GM23338 (cell line): Measurements from ENCODE around the gene RYR3. TPM values are rescaled to one million over a fixed set of nuclear protein-coding genes. Genes with fewer than 3 reads are reported as not detected.

ENCODE experiments used
- ATAC-seq: fragments of 200-7000 bp; cut with Tn5 transposase; 3 replicates; pipeline ENCODE4 v1.9.1; 2020
- DNase-seq: peaks from one replicate; pipeline ENCODE4 v3.0.0-alpha.2; 2015; ENCODE audit warnings: low spot score
- H2AFZ ChIP-seq: fragments of 200-600 bp; sonication (generic); 2 replicates; pipeline ENCODE4 v1.8.0; 2016; ENCODE audit warnings: antibody characterized with exemption, mild to moderate bottlenecking, moderate library complexity
- H3F3A ChIP-seq: fragments of 200-600 bp; sonication (generic); replicated peaks from 2 replicates; pipeline ENCODE4 v1.8.0; 2017; ENCODE audit warnings: antibody characterized with exemption, mixed run types, low read depth
- H3K27ac ChIP-seq: fragments of 200-600 bp; sonication (generic); 2 replicates; pipeline ENCODE4 v1.6.1; 2016; ENCODE audit warnings: low read depth
- H3K27me3 ChIP-seq: fragments of 200-600 bp; sonication (generic); 2 replicates; pipeline ENCODE4 v1.8.0; 2016; ENCODE audit warnings: mild to moderate bottlenecking, mixed run types, moderate library complexity; ENCODE audit not compliant: insufficient read depth
- H3K36me3 ChIP-seq: fragments of 200-600 bp; sonication (generic); 2 replicates; pipeline ENCODE4 v1.8.0; 2016; ENCODE audit warnings: mild to moderate bottlenecking; ENCODE audit not compliant: insufficient read depth
- H3K4me1 ChIP-seq: fragments of 200-600 bp; sonication (generic); 2 replicates; pipeline ENCODE4 v1.8.0; 2016; ENCODE audit warnings: mild to moderate bottlenecking, moderate library complexity; ENCODE audit not compliant: insufficient read depth
- H3K4me2 ChIP-seq: fragments of 200-600 bp; sonication (generic); 2 replicates; pipeline ENCODE4 v1.7.1; 2017; ENCODE audit warnings: mixed run types
- H3K4me3 ChIP-seq: fragments of 200-600 bp; sonication (generic); 2 replicates; pipeline ENCODE4 v1.6.1; 2016; ENCODE audit warnings: mixed run types
- H3K79me2 ChIP-seq: fragments of 200-600 bp; sonication (generic); replicated peaks from 2 replicates; pipeline ENCODE4 v1.8.0; 2017; ENCODE audit warnings: mild to moderate bottlenecking; ENCODE audit not compliant: insufficient read depth
- H3K9me2 ChIP-seq: fragments of 200-600 bp; sonication (generic); 2 replicates; pipeline ENCODE4 v1.8.0; 2017; ENCODE audit not compliant: insufficient read depth
- H4K20me1 ChIP-seq: fragments of 200-600 bp; sonication (generic); replicated peaks from 2 replicates; pipeline ENCODE4 v1.8.0; 2017; ENCODE audit warnings: mild to moderate bottlenecking; ENCODE audit not compliant: insufficient read depth
- H3K27ac Mint-ChIP-seq: 2 replicates; pipeline ENCODE4 v1.8.0; 2020; ENCODE audit warnings: inconsistent platforms, mild to moderate bottlenecking, moderate library complexity, mixed read lengths
- H3K27me3 Mint-ChIP-seq: 3 replicates; pipeline ENCODE4 v1.8.0; 2022; ENCODE audit warnings: low read depth, mild to moderate bottlenecking, moderate library complexity, mixed read lengths, inconsistent platforms; ENCODE audit not compliant: insufficient read depth, poor library complexity
- H3K36me3 Mint-ChIP-seq: 3 replicates; pipeline ENCODE4 v1.8.0; 2021; ENCODE audit warnings: low read depth, mild to moderate bottlenecking, inconsistent platforms, moderate library complexity, mixed read lengths
- H3K4me1 Mint-ChIP-seq: 3 replicates; pipeline ENCODE4 v1.8.0; 2020; ENCODE audit warnings: mild to moderate bottlenecking, inconsistent platforms, mixed read lengths
- H3K4me3 Mint-ChIP-seq: 3 replicates; pipeline ENCODE4 v1.8.0; 2021; ENCODE audit warnings: moderate library complexity, mild to moderate bottlenecking, inconsistent platforms, mixed read lengths
- H3K9me3 Mint-ChIP-seq: 3 replicates; pipeline ENCODE4 v1.8.0; 2020; ENCODE audit warnings: moderate library complexity, mild to moderate bottlenecking, inconsistent platforms, mixed read lengths
- CREB1 ChIP-seq: fragments of 250-450 bp; sonication (Bioruptor Pico); IDR thresholded peaks from 2 replicates; pipeline ENCODE4 v1.5.0; 2020; ENCODE audit warnings: low read depth, mild to moderate bottlenecking, moderate library complexity
- CTCF ChIP-seq, 2 experiments: fragments of 200-600 bp in 1 of 2; sonication (generic) in 1 of 2; conservative IDR thresholded peaks; 2 replicates each; pipeline versions ENCODE4 v1.5.1 to v1.6.1; 2016 to 2017; ENCODE audit warnings: antibody characterized with exemption in 2 of 2, low read depth in 2 of 2, mild to moderate bottlenecking in 2 of 2, moderate library complexity in 1 of 2
- ETS1 ChIP-seq: IDR thresholded peaks from 2 replicates; pipeline ENCODE4 v1.6.1; 2016; ENCODE audit warnings: antibody characterized with exemption
- EZH2 ChIP-seq: fragments of 200-600 bp; sonication (generic); IDR thresholded peaks from one replicate; pipeline ENCODE4 v1.8.0; 2017; ENCODE audit warnings: antibody characterized with exemption, mild to moderate bottlenecking, low read depth; ENCODE audit not compliant: unreplicated experiment
- EZH2phosphoT487 ChIP-seq: fragments of 200-600 bp; sonication (generic); IDR thresholded peaks from one replicate; pipeline ENCODE4 v1.8.1; 2018; ENCODE audit warnings: antibody characterized with exemption; ENCODE audit not compliant: unreplicated experiment
- JUNB ChIP-seq: IDR thresholded peaks from one replicate; pipeline ENCODE4 v1.6.1; 2016; ENCODE audit warnings: antibody characterized with exemption; ENCODE audit not compliant: unreplicated experiment
- NANOG ChIP-seq: IDR thresholded peaks from 2 replicates; pipeline ENCODE4 v1.6.1; 2016; ENCODE audit warnings: antibody characterized with exemption, borderline replicate concordance
- POLR2AphosphoS5 ChIP-seq: IDR thresholded peaks from 2 replicates; pipeline ENCODE4 v1.6.1; 2016; ENCODE audit warnings: antibody characterized with exemption, low read depth
- ZNF114 ChIP-seq: fragments of 250-450 bp; sonication (Bioruptor Pico); IDR thresholded peaks from 2 replicates; pipeline ENCODE4 v1.5.0; 2020; ENCODE audit warnings: mild to moderate bottlenecking, moderate library complexity
- ZNF331 ChIP-seq: fragments of 250-450 bp; sonication (Bioruptor Pico); IDR thresholded peaks from 2 replicates; pipeline ENCODE4 v1.5.0; 2020; ENCODE audit warnings: low read depth, mild to moderate bottlenecking, moderate library complexity
- ZNF462 ChIP-seq: fragments of 250-450 bp; sonication (Bioruptor Pico); IDR thresholded peaks from 2 replicates; pipeline ENCODE4 v1.5.0; 2020; ENCODE audit warnings: mild to moderate bottlenecking, moderate library complexity
- polyA plus RNA-seq: library from polyadenylated mRNA; unstranded; fragments of >200 nt; fragmentation: Nextera tagmentation; extraction: Ambion mirVana; gene quantifications from 2 replicates; pipeline ENCODE4 v1.2.1, GENCODE V29; 2016
- total RNA-seq: library from RNA; depleted of rRNA; stranded (reverse); fragments of >200 nt; shearing (Covaris generic); gene quantifications from 2 replicates; pipeline ENCODE4 v1.2.3, GENCODE V29; 2014

RYR3 gene
- total and polyA plus RNA-seq, 2 experiments from 2014 or later: 1.1 to 1.2 TPM

- Histone ChIP-seq H3K4me1 (peaks cover 3% of the 10 kb centered on the region; the same call in 1 of the 2 replicates), H3K36me3 (no peaks in the 10 kb centered on the region), H3K27ac (no peak overlapping the region), H4K20me1 (no peaks in the 10 kb centered on the region), H3K9me2 (peaks cover 7% of the 10 kb centered on the region; the same call in 1 of the 2 replicates), H3K79me2 (no peaks in the 10 kb centered on the region), H3K27me3 (no peaks in the 10 kb centered on the region), H3F3A (no peaks in the 10 kb centered on the region), H2AFZ (no peak overlapping the region), H3K4me2 (no peak overlapping the region), H3K4me3 (no peak overlapping the region)
- ATAC-seq (no peak), DNase-seq (no peak)
- peaks cover 14% of the 10 kb centered on the region for H3K36me3 Mint-ChIP-seq
- H3K27me3 Mint-ChIP-seq: peaks cover 4% of the 10 kb centered on the region
- peaks cover 23% of the 10 kb centered on the region for H3K9me3 Mint-ChIP-seq
- peaks cover 6% of the 10 kb centered on the region; the same call in 2 of the 3 replicates for H3K4me1 Mint-ChIP-seq
- no peak overlapping the region for H3K4me3 Mint-ChIP-seq
- no peak for TF ChIP-seq ZNF114 (CRISPR knock-in tag)
- no peak for TF ChIP-seq JUNB
- no peak for TF ChIP-seq ZNF331 (CRISPR knock-in tag)
- no peak for TF ChIP-seq EZH2phosphoT487
- no peak for TF ChIP-seq POLR2AphosphoS5
- H3K27ac Mint-ChIP-seq: no peak overlapping the region
These were observed 318.9 kb downstream of the RYR3 start for GRCh38 chr15:33629647-33630046.

GRCh38 chr15:33636234-33636633 lies 325.5 kb downstream of the RYR3 start:
- no peak for ATAC-seq
- Mint-ChIP-seq H3K4me3 (no peak overlapping the region), H3K36me3 (no peaks in the 10 kb centered on the region), H3K9me3 (no peaks in the 10 kb centered on the region), H3K27ac (no peak overlapping the region), H3K27me3 (peaks cover 2% of the 10 kb centered on the region), H3K4me1 (no peaks in the 10 kb centered on the region)
- Histone ChIP-seq H3K4me1 (no peaks in the 10 kb centered on the region), H2AFZ (no peak overlapping the region), H3K36me3 (no peaks in the 10 kb centered on the region), H3K4me3 (no peak overlapping the region), H3K4me2 (no peak overlapping the region), H4K20me1 (no peaks in the 10 kb centered on the region), H3F3A (no peaks in the 10 kb centered on the region), H3K27me3 (no peaks in the 10 kb centered on the region), H3K79me2 (no peaks in the 10 kb centered on the region), H3K9me2 (peaks cover 3% of the 10 kb centered on the region; the same call in 1 of the 2 replicates), H3K27ac (no peak overlapping the region)
- DNase-seq: no peak
- no peak for TF ChIP-seq POLR2AphosphoS5
- no peak for TF ChIP-seq EZH2phosphoT487
- TF ChIP-seq JUNB: no peak
- TF ChIP-seq ZNF462 (CRISPR knock-in tag): no peak
- TF ChIP-seq CTCF (conservative IDR thresholded peaks at IDR 0.05; ENCODE audit: low read depth in 2 of 2): no peak
- TF ChIP-seq EZH2: no peak
- no peak for TF ChIP-seq ETS1
- TF ChIP-seq ZNF114 (CRISPR knock-in tag): no peak
- TF ChIP-seq CREB1 (CRISPR knock-in tag): no peak
- no peak for TF ChIP-seq ZNF331 (CRISPR knock-in tag)
- TF ChIP-seq NANOG: no peak
